Measurements from ENCODE around the gene HBQ1. TPM values are rescaled to one million over a fixed set of nuclear protein-coding genes. Genes with fewer than 3 reads are reported as not detected.
"Not testable (repeated sequence)": the region's sequence is repeated elsewhere in the genome, so short reads cannot be mapped to it uniquely, and the experiment has no call there.

HBQ1 gene
- total and polyA plus RNA-seq, 12 donors = 0.09 TPM; not detected in 11

DNA sequence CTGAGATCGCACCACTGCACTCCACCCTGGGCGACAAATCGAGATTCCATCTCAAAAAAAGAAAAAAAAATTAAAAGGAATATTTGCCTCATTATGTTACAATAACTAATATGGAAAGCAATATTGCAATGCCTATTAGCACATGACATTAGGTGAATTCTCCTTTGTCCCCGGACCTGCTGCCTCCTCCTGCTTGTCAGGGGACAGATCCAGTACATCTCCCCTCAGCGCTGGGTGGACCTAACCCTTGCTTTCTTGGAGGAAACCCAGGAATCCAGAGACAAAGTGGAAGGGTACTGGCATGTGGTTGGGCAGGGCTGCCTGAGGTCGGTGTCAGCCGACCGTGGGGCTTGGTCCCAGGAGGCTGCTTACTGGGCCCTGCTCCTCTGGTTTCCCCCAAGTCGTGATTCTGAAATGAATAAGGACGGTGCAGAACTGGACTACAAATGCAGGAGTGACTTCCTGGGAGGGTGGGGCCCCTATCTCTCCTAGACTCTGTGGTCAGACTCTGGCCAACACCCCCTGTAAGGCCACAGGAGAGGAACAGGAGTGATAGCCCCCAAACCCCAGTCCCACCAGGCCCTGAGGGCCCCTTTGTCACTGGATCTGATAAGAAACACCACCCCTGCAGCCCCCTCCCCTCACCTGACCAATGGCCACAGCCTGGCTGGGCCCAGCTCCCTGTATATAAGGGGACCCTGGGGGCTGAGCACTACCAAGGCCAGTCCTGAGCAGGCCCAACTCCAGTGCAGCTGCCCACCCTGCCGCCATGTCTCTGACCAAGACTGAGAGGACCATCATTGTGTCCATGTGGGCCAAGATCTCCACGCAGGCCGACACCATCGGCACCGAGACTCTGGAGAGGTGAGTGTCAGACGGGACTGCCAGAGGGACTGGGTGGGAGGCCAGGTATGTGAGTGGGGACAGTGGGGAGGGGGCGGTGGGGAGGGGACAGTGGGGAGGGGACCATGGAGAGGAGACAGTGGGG, 27.8 kb upstream of the HBQ1 start, which contains the start of gene HBZ:
HBZ (plus strand) TSS at position 504 of the 988 bp plus-strand sequence; CDS start at position 770, 266 bp downstream.
- H3K4me3 ChIP-seq = no peak within 1 kb of the TSS
- H3K36me3 ChIP-seq = no peaks in the 10 kb centered on the region
- H3K27me3 ChIP-seq = peaks cover 0 to 45% (median 32%) of the 10 kb centered on the region in 7 donors
- WGBS, 2 donors = 72 to 76% methylated on average over 17 of the region's 17 CpGs
- peaks cover 0 to 11% (median 9%) of the 10 kb centered on the region in 9 donors for H3K4me1 ChIP-seq
- intact Hi-C loops (cut with DNase I) = no loop called here
- no peak within 1 kb of the TSS for H3K27ac ChIP-seq
- ATAC-seq = peak in 4 of 8 donors; percentile 20 to 58 (median 26)
- DNase-seq = no peak
- TF ChIP-seq, protein P1, sequence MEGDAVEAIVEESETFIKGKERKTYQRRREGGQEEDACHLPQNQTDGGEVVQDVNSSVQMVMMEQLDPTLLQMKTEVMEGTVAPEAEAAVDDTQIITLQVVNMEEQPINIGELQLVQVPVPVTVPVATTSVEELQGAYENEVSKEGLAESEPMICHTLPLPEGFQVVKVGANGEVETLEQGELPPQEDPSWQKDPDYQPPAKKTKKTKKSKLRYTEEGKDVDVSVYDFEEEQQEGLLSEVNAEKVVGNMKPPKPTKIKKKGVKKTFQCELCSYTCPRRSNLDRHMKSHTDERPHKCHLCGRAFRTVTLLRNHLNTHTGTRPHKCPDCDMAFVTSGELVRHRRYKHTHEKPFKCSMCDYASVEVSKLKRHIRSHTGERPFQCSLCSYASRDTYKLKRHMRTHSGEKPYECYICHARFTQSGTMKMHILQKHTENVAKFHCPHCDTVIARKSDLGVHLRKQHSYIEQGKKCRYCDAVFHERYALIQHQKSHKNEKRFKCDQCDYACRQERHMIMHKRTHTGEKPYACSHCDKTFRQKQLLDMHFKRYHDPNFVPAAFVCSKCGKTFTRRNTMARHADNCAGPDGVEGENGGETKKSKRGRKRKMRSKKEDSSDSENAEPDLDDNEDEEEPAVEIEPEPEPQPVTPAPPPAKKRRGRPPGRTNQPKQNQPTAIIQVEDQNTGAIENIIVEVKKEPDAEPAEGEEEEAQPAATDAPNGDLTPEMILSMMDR (IDR thresholded peaks at IDR 0.05) = no peak
- H3K9me3 ChIP-seq = no peaks in the 10 kb centered on the region

DNA sequence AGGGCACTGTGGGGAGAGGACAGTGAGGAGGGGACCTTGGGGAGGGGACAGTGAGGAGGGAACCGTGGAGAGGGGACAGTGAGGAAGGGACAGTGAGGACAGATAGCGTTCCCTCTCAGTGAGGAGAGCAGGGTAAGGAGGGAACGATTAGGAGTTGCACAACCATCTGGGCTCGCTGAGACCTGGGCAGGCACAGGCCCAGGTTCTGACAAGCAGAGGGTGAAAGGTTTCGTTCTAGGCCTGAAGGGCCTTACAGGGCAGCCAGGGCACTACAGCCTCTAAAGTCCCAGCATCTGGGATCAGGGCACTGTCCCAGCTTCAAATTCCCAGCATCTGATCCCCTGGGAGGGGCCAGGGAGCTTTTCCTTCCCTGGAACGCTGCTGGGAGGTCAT, 27.1 kb upstream of the HBQ1 start:
- intact Hi-C loops (cut with DNase I); H3K9me3 ChIP-seq; H3K4me3 ChIP-seq; H3K36me3 ChIP-seq; DNase-seq; H3K27ac ChIP-seq: not testable (repeated sequence)
- Histone ChIP-seq H3K27me3 (peaks cover 0 to 52% (median 39%) of the 10 kb centered on the region in 7 donors), H3K4me1 (peaks cover 0 to 11% (median 9%) of the 10 kb centered on the region in 9 donors)
- 57 to 58% methylated on average over 4 of the region's 6 CpGs for WGBS, 2 donors
- ATAC-seq = peak in 4 of 8 donors; percentile 18 to 36 (median 24)

DNA sequence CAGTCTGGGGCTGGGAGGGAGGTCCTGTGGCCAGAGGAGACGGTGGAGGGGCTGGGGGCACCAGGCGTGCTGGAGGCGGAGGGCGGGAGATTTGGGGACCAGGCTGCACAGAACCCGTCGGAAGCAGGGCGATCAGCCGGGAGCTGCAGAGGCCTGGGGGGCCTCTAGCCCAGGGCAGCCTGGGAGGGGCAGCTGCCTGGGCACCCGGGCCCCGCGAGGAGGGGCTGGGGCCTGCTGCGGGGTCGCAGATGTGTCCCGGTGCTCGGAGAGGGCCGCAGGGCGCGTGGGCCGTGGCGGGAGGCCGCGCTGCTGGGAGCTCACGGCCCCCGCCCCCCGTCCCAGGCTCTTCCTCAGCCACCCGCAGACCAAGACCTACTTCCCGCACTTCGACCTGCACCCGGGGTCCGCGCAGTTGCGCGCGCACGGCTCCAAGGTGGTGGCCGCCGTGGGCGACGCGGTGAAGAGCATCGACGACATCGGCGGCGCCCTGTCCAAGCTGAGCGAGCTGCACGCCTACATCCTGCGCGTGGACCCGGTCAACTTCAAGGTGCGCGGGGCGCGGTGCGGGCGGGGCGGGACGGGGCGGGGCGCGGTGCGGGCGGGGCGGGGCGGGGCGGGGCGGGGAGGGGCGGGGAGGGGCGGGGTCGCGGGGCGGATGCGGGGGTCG, 26.6 kb upstream of the HBQ1 start:
- peak in 1 of 8 donors; percentile 31 for ATAC-seq
- Histone ChIP-seq H3K4me1 (peaks cover 0 to 11% (median 9%) of the 10 kb centered on the region in 9 donors), H3K27me3 (peaks cover 0 to 54% (median 42%) of the 10 kb centered on the region in 7 donors)
- H3K9me3 ChIP-seq; DNase-seq; H3K36me3 ChIP-seq; H3K27ac ChIP-seq; H3K4me3 ChIP-seq; intact Hi-C loops (cut with DNase I): not testable (repeated sequence)
- 10% methylated on average over 2 of the region's 74 CpGs; no CpG with 5 or more reads in 1 of the 2 donors for WGBS, 2 donors

DNA sequence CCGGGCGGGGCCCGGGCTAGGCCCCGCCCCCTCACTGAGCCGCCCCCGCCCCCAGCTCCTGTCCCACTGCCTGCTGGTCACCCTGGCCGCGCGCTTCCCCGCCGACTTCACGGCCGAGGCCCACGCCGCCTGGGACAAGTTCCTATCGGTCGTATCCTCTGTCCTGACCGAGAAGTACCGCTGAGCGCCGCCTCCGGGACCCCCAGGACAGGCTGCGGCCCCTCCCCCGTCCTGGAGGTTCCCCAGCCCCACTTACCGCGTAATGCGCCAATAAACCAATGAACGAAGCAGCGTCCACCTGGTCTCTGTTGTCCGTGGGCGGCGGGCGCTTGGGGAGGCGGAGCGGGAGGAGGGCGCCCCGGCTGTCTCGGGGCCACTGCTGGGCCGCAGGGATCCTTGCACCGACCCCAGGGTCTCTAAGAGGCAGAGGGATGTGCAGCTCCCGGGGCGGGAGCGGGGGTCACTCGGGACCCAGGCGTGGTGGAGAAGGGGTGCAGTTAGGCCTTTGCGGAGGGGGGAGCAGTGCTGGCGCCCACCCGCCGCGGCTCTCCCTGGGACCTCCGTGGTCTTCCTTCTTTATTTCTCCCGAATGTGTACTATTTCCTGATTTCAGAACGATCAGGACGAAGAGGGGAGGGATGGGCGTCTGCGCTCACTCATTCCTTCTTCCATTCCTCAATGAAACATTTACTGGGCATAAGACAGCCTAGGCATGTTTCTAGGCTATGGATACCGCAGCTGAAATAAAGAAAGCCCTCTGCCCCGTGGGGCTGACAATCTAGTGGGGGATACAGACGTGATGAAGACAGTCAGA, 25.8 kb upstream of the HBQ1 start:
- peak in 7 of 8 donors; percentile 46 to 67 (median 55) for ATAC-seq

More for the DNA sequence above, 25.8 kb upstream of the HBQ1 start:
- Histone ChIP-seq H3K4me1 (peaks cover 0 to 11% (median 9%) of the 10 kb centered on the region in 9 donors), H3K4me3 (peak overlapping the region; percentile 10 to 54 (median 49)), H3K27ac (no peak overlapping the region), H3K36me3 (no peaks in the 10 kb centered on the region), H3K9me3 (no peaks in the 10 kb centered on the region), H3K27me3 (peaks cover 0 to 57% (median 45%) of the 10 kb centered on the region in 7 donors)
- no peak for DNase-seq
- intact Hi-C loops (cut with DNase I) = no loop called here
- 2% methylated on average over 44 to 53 of the region's 59 CpGs for WGBS, 2 donors
- TF ChIP-seq, protein P1 (IDR thresholded peaks at IDR 0.05) = no peak
